OCI-LY1 (cell line): Measurements from ENCODE around the gene HMCES.

ENCODE experiments used
- H2AFZ ChIP-seq: fragments of 200-600 bp; sonication (generic), shearing (Covaris generic); 2 replicates; pipeline ENCODE4 v1.6.0; 2014; ENCODE audit warnings: antibody characterized with exemption, mild to moderate bottlenecking, low read length
- H3F3A ChIP-seq: fragments of 200-600 bp; sonication (generic), shearing (Covaris generic); 2 replicates; pipeline ENCODE4 v1.6.0; 2014; ENCODE audit warnings: mild to moderate bottlenecking, antibody characterized with exemption, low read length, moderate library complexity; ENCODE audit not compliant: insufficient read depth
- H3K27ac ChIP-seq: fragments of 200-600 bp; sonication (generic); 2 replicates; pipeline ENCODE4 v1.5.1; 2014; ENCODE audit warnings: low read length, mixed run types, mild to moderate bottlenecking, low read depth; ENCODE audit not compliant: poor library complexity, severe bottlenecking
- H3K27me3 ChIP-seq: fragments of 200-600 bp; sonication (generic); 2 replicates; pipeline ENCODE4 v1.6.0; 2014; ENCODE audit warnings: antibody characterized with exemption, mild to moderate bottlenecking, low read length, moderate library complexity; ENCODE audit not compliant: insufficient read depth
- H3K36me3 ChIP-seq: fragments of 200-600 bp; sonication (generic); 2 replicates; pipeline ENCODE4 v1.6.1; 2014; ENCODE audit warnings: mild to moderate bottlenecking, antibody characterized with exemption, low read length, moderate library complexity, mixed read lengths; ENCODE audit not compliant: insufficient read depth
- H3K4me1 ChIP-seq: fragments of 200-600 bp; sonication (generic); 2 replicates; pipeline ENCODE4 v1.5.1; 2014; ENCODE audit warnings: mild to moderate bottlenecking, low read length, moderate library complexity; ENCODE audit not compliant: insufficient read depth, severe bottlenecking
- H3K4me2 ChIP-seq: fragments of 200-600 bp; sonication (generic), shearing (Covaris generic); 2 replicates; pipeline ENCODE4 v1.6.1; 2014; ENCODE audit warnings: low read length
- H3K4me3 ChIP-seq: fragments of 200-600 bp; sonication (generic); 2 replicates; pipeline ENCODE4 v1.5.1; 2014; ENCODE audit warnings: low read length, low read depth, mild to moderate bottlenecking, mixed read lengths; ENCODE audit not compliant: poor library complexity, severe bottlenecking
- H3K79me2 ChIP-seq: fragments of 200-600 bp; shearing (Covaris generic); 2 replicates; pipeline ENCODE4 v1.6.1; 2016; ENCODE audit warnings: mixed run types, low read length, mixed read lengths; ENCODE audit not compliant: insufficient read depth
- H3K9ac ChIP-seq: fragments of 200-600 bp; sonication (generic), shearing (Covaris generic); 2 replicates; pipeline ENCODE4 v1.6.1; 2014; ENCODE audit warnings: mild to moderate bottlenecking, low read length, mixed read lengths
- H3K9me2 ChIP-seq: fragments of 200-600 bp; sonication (generic), shearing (Covaris generic); 2 replicates; pipeline ENCODE4 v1.6.1; 2014; ENCODE audit warnings: low read depth, mild to moderate bottlenecking, low read length, mixed read lengths
- H3K9me3 ChIP-seq: fragments of 200-600 bp; shearing (Covaris generic); 2 replicates; pipeline ENCODE4 v1.6.1; 2014; ENCODE audit warnings: low read length, mixed read lengths
- H4K20me1 ChIP-seq: fragments of 200-600 bp; sonication (generic), shearing (Covaris generic); 2 replicates; pipeline ENCODE4 v1.6.0; 2016; ENCODE audit warnings: mild to moderate bottlenecking, low read length; ENCODE audit not compliant: insufficient read depth
- CTCF ChIP-seq: fragments of 200-600 bp; sonication (generic), shearing (Covaris generic); IDR thresholded peaks from 2 replicates; pipeline ENCODE4 v1.5.1; 2017; ENCODE audit warnings: mild to moderate bottlenecking, antibody characterized with exemption, low read length, moderate library complexity, mixed read lengths
- EZH2 ChIP-seq: fragments of 200-600 bp; sonication (generic), shearing (Covaris generic); IDR thresholded peaks from 2 replicates; pipeline ENCODE4 v1.8.0; 2017; ENCODE audit warnings: borderline replicate concordance, mixed run types, mild to moderate bottlenecking, antibody characterized with exemption, low read length, moderate library complexity, mixed read lengths

Gene HMCES

GRCh38 chr3:129252748-129253147 is 25.9 kb upstream of the HMCES start:
- Histone ChIP-seq H3K9ac (no peak overlapping the region), H3F3A (no peaks in the 10 kb centered on the region), H3K4me3 (no peak overlapping the region), H3K9me3 (no peaks in the 10 kb centered on the region), H3K36me3 (peaks cover 58% of the 10 kb centered on the region), H3K79me2 (peaks cover 12% of the 10 kb centered on the region), H3K27me3 (no peaks in the 10 kb centered on the region), H3K4me1 (peaks cover 20% of the 10 kb centered on the region), H2AFZ (no peak overlapping the region), H3K4me2 (no peak overlapping the region), H3K27ac (no peak overlapping the region), H4K20me1 (no peaks in the 10 kb centered on the region), H3K9me2 (no peaks in the 10 kb centered on the region)
- TF ChIP-seq CTCF (no peak), EZH2 (no peak)

GRCh38 chr3:129254536-129255230 is 24.0 kb upstream of the HMCES start:
- H3K36me3 ChIP-seq: peaks cover 76% of the 10 kb centered on the region
- H3K4me3 ChIP-seq: no peak overlapping the region
- H2AFZ ChIP-seq: no peak overlapping the region
- H4K20me1 ChIP-seq: no peaks in the 10 kb centered on the region
- H3K79me2 ChIP-seq: peaks cover 10% of the 10 kb centered on the region
- H3K27ac ChIP-seq: no peak overlapping the region
- no peaks in the 10 kb centered on the region for H3F3A ChIP-seq
- no peaks in the 10 kb centered on the region for H3K9me3 ChIP-seq
- no peak overlapping the region for H3K4me2 ChIP-seq
- no peak for TF ChIP-seq EZH2
- no peak for TF ChIP-seq CTCF
- H3K9me2 ChIP-seq: no peaks in the 10 kb centered on the region
- H3K27me3 ChIP-seq: no peaks in the 10 kb centered on the region
- no peak overlapping the region for H3K9ac ChIP-seq
- peaks cover 9% of the 10 kb centered on the region for H3K4me1 ChIP-seq

- H3K9ac ChIP-seq: no peak overlapping the region
- H3F3A ChIP-seq: no peaks in the 10 kb centered on the region
- H3K27ac ChIP-seq: no peak overlapping the region
- H4K20me1 ChIP-seq: no peaks in the 10 kb centered on the region
- no peak overlapping the region for H2AFZ ChIP-seq
- H3K27me3 ChIP-seq: no peaks in the 10 kb centered on the region
- no peak for TF ChIP-seq CTCF
- TF ChIP-seq EZH2: no peak
- H3K79me2 ChIP-seq: no peaks in the 10 kb centered on the region
- no peak overlapping the region for H3K4me2 ChIP-seq
- H3K9me3 ChIP-seq: no peaks in the 10 kb centered on the region
- peaks cover 92% of the 10 kb centered on the region for H3K36me3 ChIP-seq
- H3K4me1 ChIP-seq: no peaks in the 10 kb centered on the region
- H3K4me3 ChIP-seq: no peak overlapping the region
- no peaks in the 10 kb centered on the region for H3K9me2 ChIP-seq
Measured at GRCh38 chr3:129256270-129256669, 22.4 kb upstream of the HMCES start.
